Lung (tissue), 12 donors: ENCODE measurements around the gene CGNL1. TPM values are rescaled to one million over a fixed set of nuclear protein-coding genes. Genes with fewer than 3 reads are reported as not detected.
A peak's percentile ranks its signal among the peaks of the same experiment; 100 is the strongest.

Experiments used
- ATAC-seq: fragments of 200-7000 bp; cut with Tn5 transposase; one replicate; pipeline ENCODE4 v1.9.1; 2020; ENCODE audit warnings: moderate number of reproducible peaks; ENCODE audit not compliant: insufficient read depth, low FRiP score
- DNase-seq, 3 donors: peaks; one replicate each; pipeline ENCODE4 v3.0.0-alpha.2; 2013 to 2017
- H3K27ac ChIP-seq, 2 donors: one replicate each; pipeline ENCODE4 v1.5.1; 2013; ENCODE audit warnings: mild to moderate bottlenecking in 2 of 2, moderate library complexity in 2 of 2, control low read depth in 1 of 2, inconsistent platforms in 1 of 2, low read depth in 1 of 2, low read length in 1 of 2
- H3K27me3 ChIP-seq, 3 donors: one replicate each; pipeline ENCODE4 v1.5.1; 2013; ENCODE audit warnings: low read length in 2 of 3; ENCODE audit not compliant: control insufficient read depth in 3 of 3, insufficient read depth in 3 of 3
- H3K36me3 ChIP-seq, 4 donors: one replicate each; pipeline ENCODE4 v1.5.1; 2013; ENCODE audit warnings: low read length in 4 of 4, mild to moderate bottlenecking in 1 of 4, moderate library complexity in 1 of 4; ENCODE audit not compliant: control insufficient read depth in 4 of 4, insufficient read depth in 4 of 4
- H3K4me1 ChIP-seq, 5 donors: one replicate each; pipeline ENCODE4 v1.5.1; 2013; ENCODE audit warnings: low read length in 5 of 5, mild to moderate bottlenecking in 2 of 5, moderate library complexity in 1 of 5; ENCODE audit not compliant: control insufficient read depth in 5 of 5, insufficient read depth in 5 of 5
- H3K4me3 ChIP-seq: one replicate; pipeline ENCODE4 v1.5.1; 2013; ENCODE audit warnings: mild to moderate bottlenecking, control low read depth, moderate library complexity
- H3K9ac ChIP-seq, 2 donors: one replicate each; pipeline ENCODE4 v1.5.1; 2013; ENCODE audit warnings: low read length in 2 of 2, control low read depth in 1 of 2; ENCODE audit not compliant: insufficient read depth in 1 of 2
- H3K9me3 ChIP-seq, 4 donors: one replicate each; pipeline ENCODE4 v1.5.1; 2013; ENCODE audit warnings: low read length in 3 of 4, mild to moderate bottlenecking in 1 of 4, moderate library complexity in 1 of 4; ENCODE audit not compliant: control insufficient read depth in 4 of 4, insufficient read depth in 3 of 4
- WGBS, 2 donors: extraction: QIAGEN DNeasy Blood & Tissue Kit; methylation state at CpG; one replicate each; pipeline ENCODE4 v1.1.7; 2013; 5-methylcytosine and 5-hydroxymethylcytosine counted together
- polyA plus RNA-seq, 2 donors: library from polyadenylated mRNA; stranded (reverse); fragments of 200-250 nt; gene quantifications; one replicate each; pipeline ENCODE4 v1.2.1, GENCODE V29; 2013
- total RNA-seq, 2 donors: library from RNA; depleted of rRNA in 1 of 2; stranded (reverse); fragments of >200 nt in 1 of 2; gene quantifications; one replicate each; pipeline ENCODE4 v1.2.1, GENCODE V29; 2014 to 2021
- TF ChIP-seq, protein P1 (sequence below): IDR thresholded peaks from 2 replicates; pipeline ENCODE4 v1.5.1; 2012; ENCODE audit warnings: mild to moderate bottlenecking; ENCODE audit errors: control extremely low read depth, extremely low read depth
- donor health status: control.
- donor health status: control.
- donor health status: Bipolar disorder and iron deficiency.
- donor health status: healthy.
- donor health status: DM: yes; HTN: yes; CAD: no.

The CGNL1 gene
- total and polyA plus RNA-seq, 4 donors, result 9.0 to 42.5 (median 22.9) TPM

DNA sequence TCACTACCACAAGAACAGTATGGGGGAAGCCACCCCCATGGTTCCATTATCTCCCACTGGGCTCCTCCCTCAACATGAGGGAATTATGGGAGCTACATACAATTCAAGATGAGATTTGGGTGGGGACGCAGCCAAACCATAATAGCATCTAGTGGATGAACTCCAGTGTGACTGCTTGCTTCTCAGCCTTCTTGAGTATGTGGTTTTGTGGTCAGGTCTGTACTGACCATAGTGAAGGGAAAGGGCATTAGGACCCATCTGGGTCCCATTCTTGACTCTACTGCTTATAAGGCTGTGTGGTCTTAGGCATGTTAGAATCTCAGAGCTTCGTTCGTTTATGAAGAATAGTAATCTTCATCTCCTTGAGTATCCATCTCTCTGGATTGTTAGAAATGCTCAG is 81.4 kb downstream of the CGNL1 start:
- no peak overlapping the region for H3K9ac ChIP-seq
- H3K9me3 ChIP-seq, result no peaks in the 10 kb centered on the region
- no peaks in the 10 kb centered on the region for H3K27me3 ChIP-seq
- H3K4me1 ChIP-seq, result peaks cover 2 to 23% (median 8%) of the 10 kb centered on the region in 5 donors
- H3K4me3 ChIP-seq, result no peak overlapping the region
- TF ChIP-seq, protein P1, sequence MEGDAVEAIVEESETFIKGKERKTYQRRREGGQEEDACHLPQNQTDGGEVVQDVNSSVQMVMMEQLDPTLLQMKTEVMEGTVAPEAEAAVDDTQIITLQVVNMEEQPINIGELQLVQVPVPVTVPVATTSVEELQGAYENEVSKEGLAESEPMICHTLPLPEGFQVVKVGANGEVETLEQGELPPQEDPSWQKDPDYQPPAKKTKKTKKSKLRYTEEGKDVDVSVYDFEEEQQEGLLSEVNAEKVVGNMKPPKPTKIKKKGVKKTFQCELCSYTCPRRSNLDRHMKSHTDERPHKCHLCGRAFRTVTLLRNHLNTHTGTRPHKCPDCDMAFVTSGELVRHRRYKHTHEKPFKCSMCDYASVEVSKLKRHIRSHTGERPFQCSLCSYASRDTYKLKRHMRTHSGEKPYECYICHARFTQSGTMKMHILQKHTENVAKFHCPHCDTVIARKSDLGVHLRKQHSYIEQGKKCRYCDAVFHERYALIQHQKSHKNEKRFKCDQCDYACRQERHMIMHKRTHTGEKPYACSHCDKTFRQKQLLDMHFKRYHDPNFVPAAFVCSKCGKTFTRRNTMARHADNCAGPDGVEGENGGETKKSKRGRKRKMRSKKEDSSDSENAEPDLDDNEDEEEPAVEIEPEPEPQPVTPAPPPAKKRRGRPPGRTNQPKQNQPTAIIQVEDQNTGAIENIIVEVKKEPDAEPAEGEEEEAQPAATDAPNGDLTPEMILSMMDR, result no peak
- H3K27ac ChIP-seq, result peak overlapping the region in 1 of 2 donors; percentile 6
- WGBS, 2 donors, result 81 to 89% methylated on average over 3 of the region's 3 CpGs
- peaks cover 0 to 6% (median 0%) of the 10 kb centered on the region in 4 donors for H3K36me3 ChIP-seq
- no peak for DNase-seq
- no peak for ATAC-seq

GRCh38 chr15:57458356-57458781 is 82.1 kb downstream of the CGNL1 start:
- Histone ChIP-seq H3K9me3 (no peaks in the 10 kb centered on the region), H3K4me1 (peaks cover 2 to 23% (median 8%) of the 10 kb centered on the region in 5 donors), H3K27me3 (no peaks in the 10 kb centered on the region), H3K27ac (no peak overlapping the region), H3K4me3 (no peak overlapping the region), H3K9ac (no peak overlapping the region), H3K36me3 (peaks cover 0 to 5% (median 0%) of the 10 kb centered on the region in 4 donors)
- TF ChIP-seq, protein P1, result no peak
- DNase-seq, result peak; percentile 38 to 84 (median 68)
- ATAC-seq, result no peak
- 41 to 60% methylated on average over 7 of the region's 7 CpGs for WGBS, 2 donors

- TF ChIP-seq, protein P1, result no peak
- Histone ChIP-seq H3K27ac (no peak overlapping the region), H3K36me3 (peaks cover 0 to 3% (median 0%) of the 10 kb centered on the region in 4 donors), H3K9me3 (no peaks in the 10 kb centered on the region), H3K9ac (no peak overlapping the region), H3K4me1 (peaks cover 2 to 23% (median 8%) of the 10 kb centered on the region in 5 donors), H3K27me3 (no peaks in the 10 kb centered on the region), H3K4me3 (no peak overlapping the region)
- no peak for ATAC-seq
- DNase-seq, result no peak
- 92 to 93% methylated on average over 3 of the region's 3 CpGs for WGBS, 2 donors
Measured at GRCh38 chr15:57460208-57460816, 84.0 kb downstream of the CGNL1 start.
